GM06990 (cell line): ENCODE results near the gene TBKBP1.

Source experiments
- DNase-seq: peaks from one replicate; pipeline ENCODE4 v3.0.0-alpha.2; 2011; ENCODE audit not compliant: insufficient read length; ENCODE audit errors: extremely low read depth
- H3K27me3 ChIP-seq: replicated peaks from 2 replicates; pipeline ENCODE4 v1.6.0; 2011; ENCODE audit warnings: low read length; ENCODE audit not compliant: control insufficient read depth, insufficient read depth
- H3K36me3 ChIP-seq: 2 replicates; pipeline ENCODE4 v1.5.1; 2011; ENCODE audit warnings: low read length; ENCODE audit not compliant: control insufficient read depth, insufficient read depth
- H3K4me3 ChIP-seq: replicated peaks from 2 replicates; pipeline ENCODE4 v1.5.1; 2011; ENCODE audit warnings: low read depth, mild to moderate bottlenecking, control low read depth, low read length
- TF ChIP-seq, protein P1 (sequence below): IDR thresholded peaks from 2 replicates; pipeline ENCODE4 v1.5.1; 2011; ENCODE audit warnings: low read length, control low read depth, mild to moderate bottlenecking, inconsistent platforms; ENCODE audit not compliant: insufficient read depth, poor library complexity, severe bottlenecking

The TBKBP1 gene

DNA sequence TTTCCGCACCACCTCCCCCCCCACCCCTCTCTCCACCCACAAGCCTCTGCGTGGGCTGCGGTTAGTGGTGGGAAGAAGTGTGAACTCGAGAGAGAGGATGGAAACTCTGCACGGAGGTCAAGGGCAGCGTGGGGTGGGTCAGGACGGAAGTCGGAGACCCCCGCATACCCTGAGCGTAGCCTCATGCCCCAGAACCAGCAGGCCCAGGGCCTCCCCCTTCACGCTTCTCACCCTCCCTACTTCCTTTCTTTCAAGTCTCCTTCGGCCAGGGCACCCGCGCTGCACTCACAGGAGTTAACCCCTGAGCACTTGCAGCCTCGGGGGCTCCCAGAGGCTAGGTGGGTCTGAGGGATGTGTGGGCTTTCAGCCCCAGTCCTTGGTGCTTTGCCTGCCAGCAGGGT lies 9.2 kb downstream of the TBKBP1 start:
- no peaks in the 10 kb centered on the region for H3K36me3 ChIP-seq
- DNase-seq = peak; percentile 48
- no peak overlapping the region for H3K4me3 ChIP-seq
- H3K27me3 ChIP-seq = no peaks in the 10 kb centered on the region; the same call in none of the 2 replicates
- TF ChIP-seq, protein P1, sequence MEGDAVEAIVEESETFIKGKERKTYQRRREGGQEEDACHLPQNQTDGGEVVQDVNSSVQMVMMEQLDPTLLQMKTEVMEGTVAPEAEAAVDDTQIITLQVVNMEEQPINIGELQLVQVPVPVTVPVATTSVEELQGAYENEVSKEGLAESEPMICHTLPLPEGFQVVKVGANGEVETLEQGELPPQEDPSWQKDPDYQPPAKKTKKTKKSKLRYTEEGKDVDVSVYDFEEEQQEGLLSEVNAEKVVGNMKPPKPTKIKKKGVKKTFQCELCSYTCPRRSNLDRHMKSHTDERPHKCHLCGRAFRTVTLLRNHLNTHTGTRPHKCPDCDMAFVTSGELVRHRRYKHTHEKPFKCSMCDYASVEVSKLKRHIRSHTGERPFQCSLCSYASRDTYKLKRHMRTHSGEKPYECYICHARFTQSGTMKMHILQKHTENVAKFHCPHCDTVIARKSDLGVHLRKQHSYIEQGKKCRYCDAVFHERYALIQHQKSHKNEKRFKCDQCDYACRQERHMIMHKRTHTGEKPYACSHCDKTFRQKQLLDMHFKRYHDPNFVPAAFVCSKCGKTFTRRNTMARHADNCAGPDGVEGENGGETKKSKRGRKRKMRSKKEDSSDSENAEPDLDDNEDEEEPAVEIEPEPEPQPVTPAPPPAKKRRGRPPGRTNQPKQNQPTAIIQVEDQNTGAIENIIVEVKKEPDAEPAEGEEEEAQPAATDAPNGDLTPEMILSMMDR = no peak

DNA sequence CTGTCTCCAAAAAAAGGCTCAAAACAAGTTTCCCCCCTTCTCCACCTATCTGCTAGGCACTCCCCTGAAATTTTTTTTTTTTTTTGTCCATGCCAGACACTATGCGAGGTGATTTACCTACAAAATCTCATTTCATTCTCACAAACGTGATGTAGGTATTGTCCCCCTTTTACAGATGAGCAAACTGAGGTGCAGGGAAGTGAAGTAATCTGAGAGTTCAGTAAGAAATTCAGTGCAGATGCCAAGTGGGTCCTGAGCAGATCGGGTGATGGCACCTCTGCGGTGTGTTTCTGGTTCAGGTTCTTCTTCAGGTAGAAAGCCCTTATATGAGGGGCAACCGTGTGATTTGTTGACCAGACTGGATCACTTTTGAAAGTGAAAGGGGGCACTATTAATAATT lies 9.7 kb downstream of the TBKBP1 start:
- no peaks in the 10 kb centered on the region; the same call in none of the 2 replicates for H3K27me3 ChIP-seq
- H3K36me3 ChIP-seq = no peaks in the 10 kb centered on the region
- DNase-seq = no peak
- H3K4me3 ChIP-seq = no peak overlapping the region
- TF ChIP-seq, protein P1 = no peak

DNA sequence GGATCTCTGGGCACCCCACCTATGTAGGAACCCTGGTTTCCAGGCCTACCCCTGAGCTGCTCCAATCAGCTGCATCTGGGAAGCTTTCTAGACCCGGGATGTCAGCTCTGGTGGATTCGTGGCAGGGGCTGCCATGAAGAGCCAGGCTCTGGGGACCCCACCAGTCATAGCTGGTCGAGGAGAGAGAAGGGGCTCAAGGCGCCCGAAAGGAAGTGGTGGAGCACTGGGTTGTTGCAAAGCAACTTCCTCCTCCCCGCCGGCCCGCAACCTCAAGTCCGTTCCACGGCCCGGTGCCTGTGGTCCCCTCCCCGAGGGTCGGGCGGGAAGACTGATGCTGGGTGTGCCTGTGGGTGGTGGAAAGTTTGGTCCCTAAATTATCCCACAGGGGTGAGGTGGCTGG lies 10.2 kb downstream of the TBKBP1 start:
- no peak overlapping the region for H3K4me3 ChIP-seq
- no peaks in the 10 kb centered on the region for H3K36me3 ChIP-seq
- H3K27me3 ChIP-seq = no peaks in the 10 kb centered on the region; the same call in none of the 2 replicates
- TF ChIP-seq, protein P1 = no peak
- no peak for DNase-seq

DNA sequence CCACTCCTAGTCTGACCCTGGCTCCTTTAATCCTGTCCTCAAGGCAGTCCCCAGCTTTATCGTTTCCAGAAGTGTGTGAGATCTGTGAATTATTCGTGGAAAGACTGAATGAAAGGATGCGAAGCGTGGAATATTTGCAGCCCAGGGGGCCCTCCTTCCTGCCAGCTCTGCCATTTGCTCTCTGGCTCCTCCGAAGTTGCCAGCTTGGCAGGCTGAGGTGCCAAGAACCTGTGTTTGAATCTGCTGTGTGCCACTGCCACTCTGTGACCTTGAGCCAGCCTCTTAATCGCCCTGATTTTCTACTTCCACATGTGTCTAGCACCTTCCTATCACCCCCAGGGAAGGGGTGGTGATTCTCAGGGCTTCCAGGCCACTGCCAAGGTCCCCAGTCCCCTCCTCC lies 10.8 kb downstream of the TBKBP1 start:
- TF ChIP-seq, protein P1 = no peak
- Histone ChIP-seq H3K4me3 (no peak overlapping the region), H3K36me3 (no peaks in the 10 kb centered on the region), H3K27me3 (no peaks in the 10 kb centered on the region; the same call in none of the 2 replicates)
- DNase-seq = no peak

DNA sequence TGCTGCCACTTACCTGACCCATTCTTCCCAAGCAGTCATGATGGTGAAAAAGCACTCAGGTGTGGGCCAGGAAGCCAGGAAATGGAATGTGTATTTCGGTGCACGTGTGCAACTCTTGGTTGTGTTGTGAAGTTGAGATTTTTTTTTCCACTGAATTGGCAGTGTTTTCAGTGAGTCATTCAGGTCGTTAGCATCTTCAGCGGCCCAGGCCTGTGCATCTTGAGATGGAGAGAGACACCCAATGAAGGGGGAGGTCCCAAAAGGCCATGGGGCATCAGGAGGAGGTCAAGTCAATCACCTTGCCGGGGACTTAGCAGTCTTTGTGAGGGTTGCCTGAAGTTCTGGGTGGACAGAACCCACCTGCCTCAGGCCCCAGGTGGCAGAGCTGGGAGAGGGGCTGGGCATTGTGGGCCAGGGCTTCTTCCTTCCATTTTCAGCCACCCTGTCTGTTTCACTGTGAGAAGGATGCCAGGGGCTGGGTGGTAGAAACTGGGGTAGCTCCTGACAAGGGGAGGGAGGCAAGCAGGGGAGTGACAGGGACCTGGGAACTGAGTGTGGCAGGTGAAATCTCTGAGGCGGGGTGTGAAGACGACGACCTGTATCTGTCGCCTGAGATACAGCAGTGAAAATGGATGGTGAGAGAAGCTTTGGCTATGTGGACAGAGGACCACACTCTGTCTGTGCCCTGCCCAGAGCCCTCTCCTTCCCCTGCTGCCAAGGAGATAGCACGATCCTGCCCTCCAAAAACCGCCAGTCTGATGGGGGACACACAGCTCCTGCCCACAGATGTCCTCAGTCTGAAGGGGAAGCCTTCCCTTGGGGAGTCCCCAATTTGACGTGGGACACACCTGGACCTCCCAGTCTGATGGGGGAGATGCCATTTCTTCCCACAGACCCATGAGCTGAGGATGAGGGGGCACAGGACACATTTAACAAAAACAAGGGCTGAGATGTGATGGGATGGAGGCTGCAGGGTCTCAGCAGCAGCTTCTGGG lies 11.9 kb downstream of the TBKBP1 start:
- TF ChIP-seq, protein P1 = no peak
- DNase-seq = no peak
- H3K27me3 ChIP-seq = no peaks in the 10 kb centered on the region; the same call in none of the 2 replicates
- H3K4me3 ChIP-seq = no peak overlapping the region
- no peaks in the 10 kb centered on the region for H3K36me3 ChIP-seq
